Measurements from ENCODE around the gene GNRH2.
"Not testable (repeated sequence)": the region's sequence is repeated elsewhere in the genome, so short reads cannot be mapped to it uniquely, and the experiment has no call there.

GNRH2 gene

GRCh38 chr20:3044336-3044965 is 1.0 kb downstream of the GNRH2 start:
- no peak for DNase-seq

DNA sequence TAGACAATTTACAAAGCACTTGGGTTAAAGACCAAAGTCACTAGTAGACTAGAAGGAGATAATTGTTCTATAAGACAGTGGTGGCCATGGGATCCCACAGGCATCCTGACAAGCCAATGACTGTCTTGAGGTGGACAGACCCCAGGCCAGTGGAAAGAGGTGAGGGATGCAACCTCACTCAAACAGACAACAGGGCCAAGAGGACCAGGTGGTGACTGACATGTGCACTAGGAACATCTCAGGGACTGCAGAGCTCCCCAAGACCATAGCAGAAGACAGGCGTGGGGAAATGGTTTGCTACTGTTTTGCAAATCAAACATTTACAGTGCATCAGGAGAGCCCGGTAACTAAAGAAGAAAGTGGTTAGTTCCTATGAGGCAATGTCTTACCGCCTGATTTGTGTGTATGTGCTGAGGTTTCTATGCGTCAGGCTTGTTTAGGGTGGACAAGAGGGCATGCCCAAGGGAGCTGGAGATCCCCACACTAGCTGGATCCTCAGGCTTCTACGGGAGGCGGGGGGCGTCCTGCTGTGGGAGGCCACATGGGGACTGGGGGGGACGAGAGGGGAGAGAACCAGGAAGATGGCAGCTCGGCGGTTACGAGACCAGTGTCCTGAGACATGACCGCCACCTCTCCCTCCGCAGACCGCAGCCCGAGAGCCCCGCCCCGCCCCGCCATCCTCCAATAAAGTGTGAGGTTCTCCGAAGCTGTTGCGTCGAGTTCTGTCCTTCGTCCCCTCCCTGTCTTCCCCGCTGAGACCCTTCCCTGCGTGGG is 1.8 kb downstream of the GNRH2 start:
- peak; percentile 62 for DNase-seq

- DNase-seq = peak; percentile 77
These were observed 2.6 kb downstream of the GNRH2 start, which contains the start of gene MRPS26 for GRCh38 chr20:3045816-3046676. TSS of gene MRPS26 (plus strand) at chr20:3046052. CDS start at chr20:3046069, 17 bp downstream.

GRCh38 chr20:3046677-3047462 is 3.4 kb downstream of the GNRH2 start:
- no peak for DNase-seq

- no peak for DNase-seq
These were observed 4.3 kb downstream of the GNRH2 start for GRCh38 chr20:3047486-3048419.

GRCh38 chr20:3051385-3052019 is 8.1 kb downstream of the GNRH2 start:
- no peak for DNase-seq

GRCh38 chr20:3059489-3059888 is 16.1 kb downstream of the GNRH2 start:
- DNase-seq = no peak

DNA sequence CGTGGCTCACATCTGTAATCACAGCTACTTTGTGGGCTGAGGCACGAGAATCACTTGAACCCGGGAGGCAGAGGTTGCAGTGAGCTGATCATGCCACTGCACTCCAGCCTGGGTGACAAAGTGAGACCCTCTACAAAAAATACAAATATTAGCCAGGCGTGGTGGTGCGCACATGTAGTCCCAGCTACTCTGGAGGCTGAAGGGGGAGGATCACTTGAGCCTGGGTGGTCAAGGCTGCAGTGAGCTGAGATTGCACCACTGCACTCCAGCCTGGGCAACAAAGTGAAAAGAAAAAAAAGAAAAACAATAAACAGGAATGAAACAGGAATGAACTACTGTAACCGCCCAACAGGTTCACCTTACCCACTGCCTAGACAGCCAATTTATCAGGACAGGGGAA is 20.7 kb downstream of the GNRH2 start:
- DNase-seq = not testable (repeated sequence)

DNA sequence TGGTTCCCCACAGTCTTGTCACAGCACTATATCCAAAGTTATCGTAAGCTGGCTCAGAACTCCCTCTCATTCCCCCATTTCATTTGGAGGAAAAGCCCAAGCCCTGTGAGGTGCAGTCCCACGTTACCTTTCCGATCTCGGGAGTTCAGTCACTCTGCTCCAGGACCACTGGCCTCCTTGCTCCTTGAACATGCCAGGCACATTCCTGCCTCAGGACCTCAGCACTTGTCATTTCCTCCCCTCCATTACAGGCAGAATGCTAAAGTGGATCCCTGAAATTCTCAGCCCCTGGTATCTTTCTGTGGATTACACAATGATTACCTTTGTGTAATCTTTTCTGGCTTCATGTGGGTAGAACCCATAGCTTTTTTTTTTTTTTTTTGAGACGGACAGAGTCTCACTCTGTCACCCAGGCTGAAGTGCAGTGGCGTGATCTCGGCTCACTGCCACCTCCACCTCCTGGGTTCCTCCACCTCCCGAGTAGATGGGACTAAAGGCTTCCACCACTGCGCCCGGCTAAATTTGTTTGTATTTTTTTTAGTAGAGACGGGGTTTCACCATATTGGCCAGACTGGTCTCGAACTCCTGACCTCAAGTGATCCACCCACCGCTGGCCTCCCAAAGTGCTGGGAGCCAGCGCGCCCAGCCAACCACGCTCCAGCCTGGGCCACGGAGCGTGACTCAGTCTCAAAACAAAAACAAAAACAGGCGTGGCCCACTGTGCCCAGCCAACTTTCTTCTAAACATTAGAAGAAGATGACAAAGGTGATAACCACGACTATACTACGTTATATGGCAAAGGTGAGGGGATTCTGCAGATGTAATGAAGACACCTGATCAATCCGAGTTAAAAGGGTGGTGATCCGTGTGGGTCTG is 24.0 kb downstream of the GNRH2 start:
- DNase-seq = no peak

DNA sequence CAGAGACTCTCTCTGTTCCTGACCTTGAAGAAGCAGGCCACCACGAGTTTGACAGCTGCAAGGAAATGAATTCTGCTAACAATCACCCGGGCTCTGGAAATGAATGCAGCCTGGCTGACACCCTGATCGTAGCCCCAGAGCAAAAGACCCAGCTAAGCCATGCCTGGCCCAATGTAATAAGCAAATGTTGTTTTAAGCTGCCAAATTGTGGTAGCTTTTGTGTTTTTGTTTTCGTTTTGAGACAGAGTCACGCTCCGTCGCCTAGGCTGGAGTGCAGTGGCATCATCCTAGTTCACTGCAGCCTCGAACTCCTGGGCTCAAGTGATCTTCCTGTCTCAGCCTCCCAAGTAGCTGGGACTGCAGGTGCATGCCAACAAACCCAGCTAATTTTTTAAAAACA is 24.7 kb downstream of the GNRH2 start:
- no peak for DNase-seq

DNA sequence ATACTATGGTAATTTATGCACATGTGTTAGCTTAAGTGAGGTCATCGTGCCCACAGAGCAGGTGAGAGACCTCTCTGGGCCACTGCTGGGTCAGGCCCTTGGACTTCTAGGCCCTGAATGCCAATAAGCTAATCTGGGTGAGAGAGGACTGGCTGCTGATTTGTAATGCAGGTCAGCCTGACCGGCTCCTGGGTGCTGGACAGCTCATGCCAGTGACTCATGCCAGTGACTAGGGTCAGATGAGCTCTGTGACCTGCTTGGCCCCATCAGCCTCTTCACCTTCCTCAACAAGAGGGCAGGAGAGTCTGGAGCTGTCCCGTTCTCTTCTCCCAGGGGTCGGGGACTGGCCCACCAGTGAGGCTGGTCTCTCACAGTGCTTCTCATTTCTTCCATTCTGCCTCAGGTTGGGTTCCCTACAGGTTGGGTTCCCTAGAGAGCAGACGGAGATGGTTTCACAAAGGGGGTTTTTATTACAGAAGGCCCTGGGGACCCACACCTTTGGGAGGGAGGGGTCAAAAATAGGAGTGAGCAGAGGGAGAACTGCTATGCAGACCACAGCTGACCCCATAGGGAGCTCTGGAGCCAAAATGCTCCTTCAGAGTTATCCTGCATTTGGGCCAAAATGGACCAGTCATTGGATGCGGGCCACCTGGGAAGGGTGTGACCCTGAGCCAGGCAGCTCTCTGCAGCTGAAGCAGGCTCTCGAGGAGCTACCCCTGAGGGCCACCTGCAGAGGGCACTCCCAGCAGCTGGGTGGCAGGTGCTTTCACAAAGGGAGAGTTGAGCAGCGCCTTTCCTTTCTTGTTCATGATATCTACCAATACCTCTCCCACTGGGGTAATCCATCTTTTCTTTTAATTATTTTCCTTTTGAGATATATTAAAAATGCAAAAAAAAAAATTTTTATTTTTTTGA is 25.8 kb downstream of the GNRH2 start:
- peak; percentile 39 for DNase-seq

DNA sequence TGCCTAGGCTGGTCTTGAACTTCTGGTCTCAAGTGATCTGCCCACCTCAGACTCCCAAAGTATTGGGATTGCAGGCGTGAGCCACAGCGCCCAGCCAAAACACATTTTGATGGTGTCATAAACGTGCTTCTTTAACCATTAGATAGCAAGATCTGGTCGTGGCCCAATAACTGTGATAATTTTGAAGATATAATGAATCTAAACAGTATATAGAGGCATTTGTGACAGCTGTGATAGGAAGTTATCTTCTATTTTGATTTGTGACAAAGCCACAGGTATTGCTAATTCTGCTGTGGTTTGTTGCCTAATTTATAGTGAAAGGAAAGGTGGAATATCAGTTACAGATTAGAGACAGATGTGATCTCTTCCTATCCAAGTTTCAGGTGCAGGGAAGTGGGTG is 27.3 kb downstream of the GNRH2 start:
- DNase-seq = no peak

GRCh38 chr20:3071266-3071609 is 27.8 kb downstream of the GNRH2 start:
- no peak for DNase-seq

DNA sequence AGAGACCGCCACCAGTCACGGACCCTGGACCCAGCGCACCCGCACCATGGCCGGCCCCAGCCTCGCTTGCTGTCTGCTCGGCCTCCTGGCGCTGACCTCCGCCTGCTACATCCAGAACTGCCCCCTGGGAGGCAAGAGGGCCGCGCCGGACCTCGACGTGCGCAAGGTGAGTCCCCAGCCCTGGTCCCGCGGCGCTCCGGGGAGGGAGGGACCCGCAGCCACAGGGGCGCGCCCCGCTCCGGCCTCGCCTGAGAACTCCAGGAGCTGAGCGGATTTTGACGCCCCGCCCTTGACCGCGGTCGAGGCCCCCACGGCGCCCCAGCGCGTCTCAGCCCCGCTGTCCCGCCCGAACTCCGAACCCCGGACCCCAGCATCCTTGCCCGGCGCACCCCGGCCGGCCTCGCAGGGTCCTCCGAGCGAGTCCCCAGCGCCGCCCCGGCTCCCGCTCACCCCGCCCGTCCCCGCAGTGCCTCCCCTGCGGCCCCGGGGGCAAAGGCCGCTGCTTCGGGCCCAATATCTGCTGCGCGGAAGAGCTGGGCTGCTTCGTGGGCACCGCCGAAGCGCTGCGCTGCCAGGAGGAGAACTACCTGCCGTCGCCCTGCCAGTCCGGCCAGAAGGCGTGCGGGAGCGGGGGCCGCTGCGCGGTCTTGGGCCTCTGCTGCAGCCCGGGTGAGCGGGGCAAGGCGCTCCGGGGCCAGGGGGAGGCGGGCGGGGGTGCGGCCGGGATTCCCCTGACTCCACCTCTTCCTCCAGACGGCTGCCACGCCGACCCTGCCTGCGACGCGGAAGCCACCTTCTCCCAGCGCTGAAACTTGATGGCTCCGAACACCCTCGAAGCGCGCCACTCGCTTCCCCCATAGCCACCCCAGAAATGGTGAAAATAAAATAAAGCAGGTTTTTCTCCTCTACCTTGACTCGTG is 28.4 kb downstream of the GNRH2 start, which contains the start of gene OXT:
Gene OXT (plus strand): TSS at position 11 of the 920 bp plus-strand sequence. CDS start 36 bp downstream, at position 47.
- peak; percentile 79 for DNase-seq

GRCh38 chr20:3072530-3073250 is 29.3 kb downstream of the GNRH2 start:
- DNase-seq = no peak

DNA sequence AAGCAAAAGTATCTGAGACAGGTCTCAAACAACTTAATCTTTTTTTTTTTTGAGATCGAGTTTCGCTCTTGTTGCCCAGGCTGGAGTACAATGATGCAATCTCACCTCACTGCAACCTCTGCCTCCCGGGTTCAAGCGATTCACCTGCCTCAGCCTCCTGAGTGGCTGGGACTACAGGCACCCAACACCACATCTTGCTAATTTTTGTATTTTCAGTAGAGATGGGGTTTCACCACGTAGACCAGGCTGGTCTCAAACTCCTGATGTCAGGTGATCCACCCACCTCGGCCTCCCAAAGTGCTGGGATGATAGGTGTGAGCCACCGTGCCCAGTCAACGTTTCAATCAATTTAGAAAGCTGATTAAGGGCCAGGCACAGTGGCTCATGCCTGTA is 29.8 kb downstream of the GNRH2 start:
- not testable (repeated sequence) for DNase-seq

- DNase-seq = no peak
These were observed 31.4 kb downstream of the GNRH2 start for GRCh38 chr20:3074812-3075211.

Measured in CD4-positive, alpha-beta T cell treated with Interleukin-10 for 1 hour (primary cell).